Nephron (organoid): Measurements from ENCODE around the gene RIN1.
A peak's percentile ranks its signal among the peaks of the same experiment; 100 is the strongest.
"Not testable (repeated sequence)": the region's sequence is repeated elsewhere in the genome, so short reads cannot be mapped to it uniquely, and the experiment has no call there.

Experiments used
- H3K27ac Mint-ChIP-seq, 3 experiments: 2 replicates each; pipeline ENCODE4 v1.8.0; 2020; ENCODE audit warnings: mixed read lengths in 3 of 3, mild to moderate bottlenecking in 2 of 3, moderate library complexity in 1 of 3
- H3K27me3 Mint-ChIP-seq: 2 replicates; pipeline ENCODE4 v1.8.0; 2021; ENCODE audit warnings: low read depth, mild to moderate bottlenecking, moderate library complexity, mixed read lengths
- H3K36me3 Mint-ChIP-seq: 2 replicates; pipeline ENCODE4 v1.8.0; 2020; ENCODE audit warnings: low read depth, mixed read lengths
- H3K4me1 Mint-ChIP-seq: 2 replicates; pipeline ENCODE4 v1.8.0; 2020; ENCODE audit warnings: mixed read lengths
- H3K4me3 Mint-ChIP-seq, 3 experiments: 2 replicates each; pipeline ENCODE4 v1.8.0; 2020; ENCODE audit warnings: mild to moderate bottlenecking in 3 of 3, mixed read lengths in 3 of 3, moderate library complexity in 2 of 3
- H3K9me3 Mint-ChIP-seq: 2 replicates; pipeline ENCODE4 v1.8.0; 2020; ENCODE audit warnings: mixed read lengths
- CTCF ChIP-seq, 3 experiments: fragments of 200-600 bp; sonication (generic); IDR thresholded peaks; one replicate each; pipeline ENCODE4 v1.5.0; 2021; ENCODE audit warnings: antibody characterized with exemption in 3 of 3; ENCODE audit not compliant: unreplicated experiment in 3 of 3

RIN1 gene

GRCh38 chr11:66360406-66361073, 24.3 kb upstream of the RIN1 start:
- Mint-ChIP-seq H3K4me1 (peaks cover 5% of the 10 kb centered on the region), H3K9me3 (no peaks in the 10 kb centered on the region), H3K4me3 (no peak overlapping the region), H3K27me3 (no peaks in the 10 kb centered on the region), H3K36me3 (peaks cover 19% of the 10 kb centered on the region), H3K27ac (no peak overlapping the region)
- no peak for TF ChIP-seq CTCF (IDR thresholded peaks at IDR 0.05; ENCODE audit: unreplicated experiment in 3 of 3)

GRCh38 chr11:66359662-66360087, 23.4 kb upstream of the RIN1 start:
- peaks cover 5% of the 10 kb centered on the region for H3K4me1 Mint-ChIP-seq
- H3K27ac Mint-ChIP-seq = no peak overlapping the region
- H3K9me3 Mint-ChIP-seq = no peaks in the 10 kb centered on the region
- TF ChIP-seq CTCF (IDR thresholded peaks at IDR 0.05; ENCODE audit: unreplicated experiment in 3 of 3) = no peak
- peaks cover 23% of the 10 kb centered on the region for H3K36me3 Mint-ChIP-seq
- H3K4me3 Mint-ChIP-seq = no peak overlapping the region
- no peaks in the 10 kb centered on the region for H3K27me3 Mint-ChIP-seq

- not testable (repeated sequence) for H3K27me3 Mint-ChIP-seq, H3K27ac Mint-ChIP-seq, H3K9me3 Mint-ChIP-seq, H3K4me1 Mint-ChIP-seq
- Mint-ChIP-seq H3K4me3 (peak overlapping the region in 1 of 3 experiments; percentile 19), H3K36me3 (peaks cover 32% of the 10 kb centered on the region)
Observed at GRCh38 chr11:66350560-66351235, 14.5 kb upstream of the RIN1 start.

- no peak for TF ChIP-seq CTCF (IDR thresholded peaks at IDR 0.05; ENCODE audit: unreplicated experiment in 3 of 3)
- Mint-ChIP-seq H3K27ac (peak overlapping the region in 1 of 3 experiments; percentile 21), H3K36me3 (peaks cover 23% of the 10 kb centered on the region)
Observed at GRCh38 chr11:66349084-66349386, 12.8 kb upstream of the RIN1 start.

GRCh38 chr11:66347425-66348276, 11.4 kb upstream of the RIN1 start, which contains the start of gene B4GAT1:
Gene B4GAT1 (minus strand): TSS chr11:66347629. CDS start chr11:66347545, 84 bp downstream.
- Mint-ChIP-seq H3K27ac (peak within 1 kb of the TSS; percentile 95 to 96 (median 96)), H3K9me3 (no peaks in the 10 kb centered on the region), H3K4me1 (peaks cover 34% of the 10 kb centered on the region), H3K27me3 (peaks cover 5% of the 10 kb centered on the region), H3K4me3 (peak within 1 kb of the TSS; percentile 96 to 98 (median 98)), H3K36me3 (peaks cover 13% of the 10 kb centered on the region)
- TF ChIP-seq CTCF (IDR thresholded peaks at IDR 0.05; ENCODE audit: unreplicated experiment in 3 of 3) = no peak

More at GRCh38 chr11:66349084-66349386, 12.8 kb upstream of the RIN1 start:
- Mint-ChIP-seq H3K4me3 (peak overlapping the region; percentile 71 to 92 (median 85)), H3K4me1 (peaks cover 25% of the 10 kb centered on the region), H3K27me3 (peaks cover 5% of the 10 kb centered on the region), H3K9me3 (no peaks in the 10 kb centered on the region)
